Measurements from ENCODE around the gene POLD1.

- TF ChIP-seq POLR2AphosphoS5 (IDR thresholded peaks at IDR 0.05) (no peak), CTCF (IDR thresholded peaks at IDR 0.05) (no peak), EP300 (IDR thresholded peaks at IDR 0.05) (no peak), POLR2A (IDR thresholded peaks at IDR 0.05) (no peak)
Measured at GRCh38 chr19:50458396-50459066, 74.4 kb downstream of the POLD1 start.

Data from gastroesophageal sphincter (tissue), 3 donors.